ENCODE results near the gene AMN.
"Not testable (repeated sequence)": the region's sequence is repeated elsewhere in the genome, so short reads cannot be mapped to it uniquely, and the experiment has no call there.

AMN gene

DNA sequence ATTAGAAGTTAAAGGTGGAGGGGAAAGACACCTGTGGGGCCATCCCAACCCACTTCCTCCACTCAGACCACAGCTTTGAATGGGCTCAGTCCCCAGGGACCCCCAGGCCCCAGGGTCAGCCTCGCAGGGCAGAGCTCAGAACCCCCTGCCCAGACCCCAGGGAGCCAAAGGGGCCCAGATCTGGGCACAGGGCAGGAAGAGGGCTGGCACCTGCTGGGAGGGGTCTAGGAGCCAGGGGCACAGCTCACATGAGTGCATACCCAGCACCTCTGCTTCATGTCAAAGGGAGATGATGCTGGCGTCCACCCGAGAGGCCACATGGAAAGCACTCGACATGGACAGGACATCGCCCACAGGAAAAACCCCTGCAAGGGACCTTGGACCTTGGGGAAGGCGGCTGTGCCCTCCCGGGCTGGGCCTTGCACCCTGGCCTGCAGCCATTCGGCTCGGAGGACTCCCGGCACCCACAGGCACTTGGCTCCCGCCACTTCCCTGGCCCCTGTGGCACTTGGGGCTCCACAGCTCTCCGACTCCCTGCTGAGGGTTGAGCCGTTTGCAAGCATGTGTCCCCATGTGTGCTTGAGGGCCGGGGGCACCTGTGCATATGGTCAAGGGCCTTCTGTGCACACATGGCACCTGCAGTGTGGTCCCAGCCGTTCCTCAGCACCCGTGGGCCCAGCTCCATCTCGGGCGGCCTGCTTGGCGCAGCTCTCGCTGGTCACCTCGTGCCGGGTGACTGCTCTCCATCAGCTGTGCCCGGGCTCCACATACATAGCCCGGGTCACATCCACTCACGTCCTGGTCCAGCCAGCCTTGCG is 7.8 kb upstream of the AMN start:
- DNase-seq: no peak

DNA sequence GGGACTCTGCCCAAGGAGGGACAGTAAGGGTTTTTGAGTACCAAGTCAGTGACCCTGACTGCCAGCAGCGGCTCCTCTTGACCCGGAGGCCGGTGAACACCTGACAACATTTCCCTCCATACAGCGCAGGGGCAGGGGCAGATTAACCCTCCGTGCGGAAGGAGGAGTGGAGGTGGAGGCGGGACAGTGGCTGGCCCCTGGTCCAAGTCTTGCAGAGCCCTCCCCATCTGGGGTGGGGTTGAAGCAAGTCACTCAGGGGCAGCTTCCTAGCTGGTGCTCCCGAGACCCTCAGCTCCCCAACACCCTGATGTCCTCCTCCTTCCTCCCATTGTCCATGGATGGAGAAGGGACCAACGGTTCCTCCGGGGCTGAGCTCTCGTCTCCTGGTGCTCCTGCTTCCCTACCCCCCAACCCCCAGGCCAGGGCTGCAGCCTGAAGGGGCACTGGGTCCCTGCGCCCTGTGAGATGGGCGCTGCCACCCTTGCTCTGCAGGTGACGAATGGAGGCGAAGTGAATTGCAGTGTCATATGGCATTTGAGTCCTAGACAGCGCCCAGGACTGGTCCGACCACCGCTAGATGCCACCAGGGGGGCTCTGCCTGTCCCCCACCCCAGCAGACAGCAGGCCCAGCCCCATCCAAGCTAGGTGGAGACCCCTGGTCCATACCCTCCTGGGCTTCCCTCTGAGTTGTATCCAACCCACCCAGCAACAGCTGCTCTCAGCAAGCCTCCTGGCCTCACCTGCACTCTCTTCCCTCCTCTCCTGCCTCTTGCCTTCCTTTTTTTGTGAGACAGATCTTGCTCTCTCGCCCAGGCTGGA is 7.0 kb upstream of the AMN start:
- no peak for DNase-seq

DNA sequence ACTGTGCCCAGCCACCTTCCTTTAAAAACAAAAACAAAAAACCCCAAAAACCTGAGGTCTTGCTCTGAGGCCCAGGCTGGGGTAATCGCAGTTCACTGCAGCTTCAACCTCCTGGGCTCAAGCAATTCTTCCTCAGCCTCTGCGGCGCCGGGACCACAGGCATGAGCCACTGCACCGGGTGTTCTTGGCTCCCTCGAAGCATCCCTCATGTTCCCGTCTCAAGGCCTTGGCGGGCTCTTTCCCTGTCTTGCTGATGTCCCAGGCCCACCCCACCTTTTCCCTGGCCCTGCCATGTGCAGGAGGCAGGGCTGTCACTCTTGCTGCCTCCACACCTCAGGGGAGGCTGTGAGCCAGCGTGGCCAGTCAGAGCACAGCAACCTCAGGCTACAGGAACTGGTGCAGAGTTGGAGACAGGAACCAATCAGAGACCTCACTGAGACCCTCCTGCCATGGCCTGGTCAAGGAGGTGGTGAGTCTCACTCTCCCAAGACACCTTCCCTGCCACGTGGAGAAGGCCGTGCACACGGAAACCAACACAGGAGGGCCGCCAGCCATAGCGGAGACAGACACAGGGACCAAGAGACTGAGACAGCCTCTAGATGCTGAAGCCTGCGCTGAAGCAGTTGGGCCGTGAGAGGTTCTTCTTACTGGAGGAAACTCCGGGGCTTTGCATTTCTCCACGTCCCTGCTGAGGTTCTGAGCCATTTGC is 6.0 kb upstream of the AMN start:
- no peak for DNase-seq

DNA sequence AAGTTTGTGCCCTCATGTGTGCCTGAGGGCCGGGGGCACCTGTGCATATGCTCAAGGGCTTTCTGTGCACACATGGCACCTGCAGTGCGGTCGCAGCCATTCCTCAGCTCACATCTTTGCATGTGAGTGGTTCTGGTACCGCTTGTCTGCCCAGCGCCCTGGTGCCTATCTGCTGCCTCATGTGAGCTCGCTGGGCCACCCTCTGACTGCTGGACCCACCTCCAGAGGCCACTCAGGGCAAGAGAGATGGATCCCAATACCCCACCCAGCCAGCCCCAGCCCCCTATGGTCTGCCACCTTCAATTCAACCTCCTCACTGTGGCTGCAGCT is 5.4 kb upstream of the AMN start:
- DNase-seq: no peak

DNA sequence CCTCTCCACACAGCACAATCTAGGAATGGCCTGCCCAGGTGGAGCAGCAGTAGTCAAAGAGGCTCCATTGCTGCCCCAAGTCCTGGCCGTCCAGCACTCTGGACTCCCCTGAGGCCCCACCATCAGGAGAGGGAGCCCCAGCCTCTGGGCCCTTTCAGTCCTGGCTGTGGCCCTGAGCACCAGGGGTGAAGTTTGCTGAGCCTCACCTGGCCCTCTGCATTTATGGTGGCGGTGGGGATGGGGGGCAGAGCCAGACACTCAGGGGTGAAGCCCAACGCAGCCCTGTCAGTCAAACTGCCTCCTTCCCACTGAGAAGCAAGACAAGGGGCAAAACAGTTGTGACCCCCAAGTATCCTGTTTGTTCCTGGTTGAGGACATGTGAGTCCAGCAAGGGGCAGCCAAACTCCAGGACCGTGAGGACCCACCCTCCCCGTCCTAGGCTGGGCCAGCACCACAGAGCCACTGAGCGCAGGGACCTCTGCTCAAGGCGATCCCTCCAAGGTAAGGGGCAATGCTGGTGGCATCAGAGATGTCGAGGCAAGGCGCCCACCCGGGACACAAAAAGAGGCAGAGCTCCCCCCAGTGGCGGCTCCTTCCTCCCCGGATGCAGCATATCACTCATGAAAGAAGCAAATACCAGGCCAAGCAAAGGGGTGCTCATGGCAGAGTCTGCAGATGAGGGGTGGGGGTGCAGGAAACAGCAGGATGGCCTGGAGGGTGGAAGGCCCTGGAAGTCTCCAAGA is 4.8 kb upstream of the AMN start:
- DNase-seq: peak; percentile 94

DNA sequence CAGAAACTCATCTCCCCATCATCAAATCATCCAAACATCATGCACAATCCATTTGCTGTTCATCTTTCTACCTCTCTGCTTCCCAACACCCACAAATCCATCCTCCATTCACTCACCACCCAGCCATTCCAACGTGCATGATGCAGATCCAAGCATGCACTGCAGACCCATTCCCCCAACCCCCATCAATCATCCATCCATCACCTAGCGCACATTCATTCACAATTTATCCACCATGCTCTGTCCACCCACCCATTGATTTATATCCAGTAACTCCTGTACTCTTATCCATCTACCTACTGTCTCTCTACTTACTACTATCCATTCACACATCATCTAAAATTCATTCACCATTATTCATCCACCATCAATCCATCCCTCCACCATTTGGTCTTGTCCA is 4.0 kb upstream of the AMN start:
- DNase-seq: no peak

DNA sequence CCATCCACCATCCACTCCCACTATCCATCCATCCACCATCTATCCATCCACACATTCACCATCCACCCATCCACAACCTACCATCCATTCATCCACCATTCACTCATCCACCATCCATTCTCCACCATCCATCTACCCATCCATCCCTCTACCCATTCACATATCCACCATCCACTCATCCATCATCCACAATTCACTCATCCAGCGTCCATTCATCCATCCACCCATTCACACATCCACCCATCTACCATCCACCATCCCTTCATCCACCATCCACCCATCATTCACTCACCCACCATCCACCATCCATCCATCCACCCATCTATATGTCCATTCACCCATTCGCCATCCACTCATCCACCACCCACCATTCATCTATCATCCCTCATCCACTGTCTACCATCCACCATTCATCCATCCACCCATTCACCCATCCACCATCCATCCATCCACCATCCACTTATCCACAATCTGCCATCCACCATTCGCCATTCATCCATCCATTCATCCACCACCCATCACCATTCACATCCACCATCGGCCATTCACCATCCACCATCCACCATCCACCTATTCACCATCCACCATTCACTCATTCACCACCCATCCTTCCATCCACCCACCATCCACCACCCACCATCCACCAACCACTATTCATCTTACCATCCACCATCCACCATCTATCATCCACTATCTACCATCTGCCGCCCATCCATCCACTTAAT is 2.0 kb upstream of the AMN start:
- DNase-seq: no peak

DNA sequence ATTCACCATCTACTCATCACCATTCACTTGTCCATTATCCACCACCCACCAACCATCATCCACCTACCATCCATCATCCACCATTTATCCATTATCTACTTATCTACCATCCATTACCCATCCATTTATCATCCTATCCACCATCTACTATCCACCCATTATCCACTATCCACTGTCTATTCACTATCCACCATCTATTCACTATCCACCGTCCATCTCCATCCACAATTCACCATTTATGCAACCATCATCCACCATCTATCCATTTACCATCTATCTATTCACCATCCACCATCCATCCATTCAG is 1.5 kb upstream of the AMN start:
- DNase-seq: no peak

DNA sequence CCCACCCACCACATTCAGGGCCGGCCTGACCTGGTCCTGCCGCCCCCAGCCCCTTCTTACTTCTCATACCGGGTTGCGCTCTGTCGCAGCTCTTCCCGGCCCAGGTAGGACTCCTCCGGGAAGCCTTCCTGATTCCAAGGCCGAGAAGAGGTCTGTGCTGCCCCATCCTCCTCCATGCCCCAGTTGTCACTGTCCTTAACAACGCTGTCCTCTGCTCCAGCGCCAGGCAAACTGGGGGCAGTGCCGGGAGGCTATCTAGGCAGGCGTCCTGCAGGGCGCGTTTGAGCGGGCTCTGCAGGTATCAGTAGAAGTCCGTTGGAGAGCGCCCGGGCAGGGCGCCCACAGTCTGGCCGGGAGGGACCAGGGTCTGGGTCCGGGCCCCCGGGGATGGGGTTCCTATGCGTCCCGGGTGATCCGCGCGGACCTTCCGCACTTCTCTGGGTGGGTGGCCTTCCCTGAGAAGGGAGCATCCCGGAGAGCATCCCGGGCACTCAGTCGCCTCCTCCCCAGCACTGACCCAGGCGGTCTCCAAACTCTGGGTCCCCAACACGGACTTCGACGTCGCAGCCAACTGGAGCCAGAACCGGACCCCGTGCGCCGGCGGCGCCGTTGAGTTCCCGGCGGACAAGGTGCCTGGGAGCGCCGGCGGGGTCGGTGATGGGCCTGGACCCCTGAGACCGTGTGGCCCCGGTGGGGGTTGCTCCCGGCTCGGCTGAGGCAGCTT is 900 bp downstream of the AMN start:
- no peak for DNase-seq

DNA sequence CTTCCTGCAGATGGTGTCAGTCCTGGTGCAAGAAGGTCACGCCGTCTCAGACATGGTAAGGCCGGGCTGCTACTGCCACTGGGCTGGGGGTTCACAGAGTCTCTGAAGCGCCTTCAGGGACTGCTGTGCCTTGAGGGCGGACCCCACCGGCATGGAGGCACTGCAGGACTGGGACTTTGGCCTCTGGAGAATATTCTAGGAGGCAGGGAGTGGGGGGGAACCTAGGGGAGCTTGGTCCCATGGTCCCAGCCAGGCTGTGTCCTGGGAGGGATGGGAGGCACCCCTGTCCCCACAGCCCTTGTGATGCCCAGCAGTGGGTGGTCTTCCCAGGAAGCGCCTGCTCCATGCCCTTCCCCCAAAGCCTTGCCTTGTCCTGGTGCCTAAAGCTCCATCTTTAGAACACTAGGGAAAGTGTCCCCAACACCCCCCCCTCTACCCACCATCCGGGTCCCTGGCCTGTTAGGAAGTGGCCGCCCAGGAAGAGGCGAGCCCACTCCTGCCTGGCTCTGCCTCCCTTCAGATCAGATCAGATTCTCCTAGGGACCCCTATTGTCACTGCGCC is 1.5 kb downstream of the AMN start:
- DNase-seq: no peak

DNA sequence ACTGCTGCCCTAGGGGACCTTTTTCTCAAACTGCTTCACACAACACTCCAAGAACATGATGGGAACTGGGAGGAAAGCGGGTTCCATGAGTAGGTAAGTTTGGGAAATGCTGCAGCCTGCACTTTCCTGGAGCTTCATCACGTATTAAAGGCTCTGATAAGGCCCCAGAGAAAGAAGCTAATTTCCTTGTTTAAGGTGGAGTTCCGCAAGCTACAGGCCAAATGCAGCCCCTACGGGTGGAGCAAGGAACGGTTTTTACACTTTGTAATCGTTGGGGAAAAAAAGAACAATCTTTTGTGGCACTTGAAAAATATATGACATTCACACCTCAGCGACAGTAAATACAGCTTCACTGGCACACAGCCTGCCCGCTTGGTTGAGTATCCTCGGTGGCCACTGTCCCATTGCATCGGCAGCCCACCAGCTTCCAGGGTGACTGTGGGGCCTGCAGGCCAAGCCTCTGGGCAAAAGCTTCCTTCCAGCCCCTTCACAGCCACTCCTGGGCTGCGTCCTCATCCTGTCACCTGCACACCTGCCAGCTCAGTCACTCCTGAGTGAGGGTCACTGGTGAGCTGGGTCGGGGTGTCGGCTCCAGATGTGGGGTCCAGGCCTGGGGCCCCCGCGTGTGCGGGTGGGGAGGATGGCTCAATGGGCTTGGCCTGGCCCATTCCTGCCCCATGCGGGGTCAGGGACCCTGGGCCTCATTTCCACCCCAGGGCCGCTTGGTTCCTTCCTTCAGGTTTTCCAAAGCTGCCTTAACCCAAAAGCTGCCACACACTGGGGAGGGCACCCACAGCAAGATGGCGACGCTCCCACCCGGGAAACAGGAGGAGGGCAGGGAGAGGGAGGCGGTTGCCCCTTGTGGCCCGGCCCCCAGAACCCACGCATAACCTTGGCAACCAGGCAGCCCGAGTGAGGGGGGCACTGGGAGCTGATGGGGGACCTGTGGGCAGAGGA is 2.4 kb downstream of the AMN start:
- DNase-seq: no peak

DNA sequence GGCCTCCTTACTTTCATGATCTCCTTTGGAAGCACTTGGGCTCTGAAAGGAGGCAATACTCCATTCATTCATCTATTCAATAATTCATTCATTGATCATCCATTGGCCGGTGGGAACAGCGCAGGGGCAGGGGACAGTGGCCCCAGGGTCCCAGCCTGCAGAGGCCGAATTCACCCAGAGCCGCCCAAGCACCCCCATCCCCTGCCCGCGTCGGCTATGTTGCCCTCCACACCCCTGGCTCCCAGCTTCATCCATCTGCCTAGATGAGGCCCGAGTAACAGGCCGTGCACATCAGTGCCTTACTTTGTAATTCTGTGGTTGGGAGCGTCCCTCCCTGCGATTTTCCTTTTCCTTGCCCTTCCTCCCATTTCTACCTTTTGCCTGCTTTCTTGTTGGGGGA is 3.2 kb downstream of the AMN start:
- no peak for DNase-seq

DNA sequence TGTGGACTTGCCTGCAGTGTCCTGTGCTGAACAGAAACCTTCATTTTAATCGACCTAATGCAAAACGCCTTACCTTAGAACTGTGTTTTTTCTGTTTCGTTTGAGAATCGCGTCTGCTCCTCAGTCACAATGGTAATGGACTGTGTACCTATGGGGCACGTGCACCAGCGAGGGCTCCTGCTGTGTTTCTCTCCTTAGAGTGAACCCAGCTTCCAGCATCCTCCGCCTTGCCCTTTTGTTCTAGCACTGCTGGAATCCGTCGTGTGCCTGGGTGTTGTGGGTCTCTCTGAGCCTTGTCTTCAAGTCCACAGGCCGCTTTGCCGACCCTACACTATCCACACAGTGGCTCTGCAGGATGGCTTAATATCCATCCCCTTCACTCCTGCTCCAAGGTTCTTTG is 3.6 kb downstream of the AMN start:
- no peak for DNase-seq

DNA sequence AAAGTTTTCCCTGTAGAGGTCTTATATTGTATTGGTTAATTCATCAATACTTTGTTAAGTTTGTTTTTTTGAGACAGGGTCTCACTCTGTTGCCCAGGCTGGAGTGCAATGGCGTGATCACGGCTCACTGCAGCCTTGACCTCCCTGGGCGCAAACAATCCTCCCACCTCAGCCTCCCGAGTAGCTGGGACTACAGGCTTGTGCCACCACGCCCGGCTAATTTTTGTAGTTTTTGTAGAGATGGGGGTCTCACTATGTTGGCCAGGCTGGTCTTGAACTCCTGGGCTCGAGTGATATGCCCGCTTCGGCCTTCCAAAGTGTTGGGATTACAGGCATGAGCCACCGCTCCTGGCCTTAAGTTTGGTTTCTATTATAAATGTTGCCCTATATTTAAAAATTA is 4.4 kb downstream of the AMN start:
- DNase-seq: not testable (repeated sequence)

DNA sequence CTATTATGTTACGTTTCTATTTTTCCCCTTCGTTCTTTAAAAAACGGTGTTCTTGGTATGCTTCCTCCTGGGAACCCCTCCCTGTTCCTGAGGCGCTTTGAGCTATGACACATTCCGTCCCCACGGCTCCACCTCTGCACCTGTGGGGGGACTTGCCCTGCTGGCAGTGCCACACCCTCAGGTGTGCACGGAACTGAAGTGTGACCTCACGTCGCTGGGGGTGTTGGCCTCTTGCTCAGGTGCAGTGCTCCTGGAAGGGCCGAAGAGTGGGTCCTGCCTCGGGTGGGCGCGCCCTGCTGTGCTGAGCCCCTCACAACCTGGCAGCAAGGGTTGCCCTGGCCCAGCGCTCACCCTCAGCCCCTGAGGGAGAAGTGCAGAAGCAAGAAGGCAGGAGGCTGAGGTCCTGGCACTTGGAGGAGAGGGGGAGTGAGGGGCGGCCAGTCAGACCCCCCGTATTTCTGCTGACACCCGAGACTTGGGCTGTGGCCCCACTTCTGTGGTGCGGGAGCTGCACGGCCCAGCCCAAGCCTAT is 4.9 kb downstream of the AMN start:
- DNase-seq: no peak

DNA sequence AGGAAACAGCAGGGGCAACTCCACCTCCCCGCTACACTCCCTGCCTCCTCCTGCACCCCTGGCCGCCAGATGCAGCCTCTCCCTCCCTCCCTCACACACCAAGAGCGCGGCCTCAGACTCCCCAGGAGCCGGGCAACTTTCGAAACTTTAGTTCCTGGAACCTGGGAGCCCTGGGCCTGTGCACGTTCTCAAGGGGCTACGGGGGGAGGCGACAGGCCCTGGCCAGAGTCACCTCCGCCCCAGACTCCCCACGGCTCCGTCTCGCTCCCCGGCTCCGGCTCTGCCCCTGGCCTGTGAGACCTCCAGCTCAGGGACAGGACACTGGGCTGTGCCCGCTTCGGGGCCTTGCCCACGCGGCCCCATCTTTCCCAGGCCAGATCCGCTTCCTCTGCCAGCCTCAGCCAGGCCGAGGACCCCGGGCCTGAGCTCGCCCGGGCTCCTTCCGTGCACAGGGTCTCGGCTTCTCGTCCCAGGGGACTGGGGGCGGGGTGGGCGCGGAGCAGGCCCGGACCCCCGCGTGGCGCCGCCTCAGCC is 5.5 kb downstream of the AMN start:
- DNase-seq: no peak

DNA sequence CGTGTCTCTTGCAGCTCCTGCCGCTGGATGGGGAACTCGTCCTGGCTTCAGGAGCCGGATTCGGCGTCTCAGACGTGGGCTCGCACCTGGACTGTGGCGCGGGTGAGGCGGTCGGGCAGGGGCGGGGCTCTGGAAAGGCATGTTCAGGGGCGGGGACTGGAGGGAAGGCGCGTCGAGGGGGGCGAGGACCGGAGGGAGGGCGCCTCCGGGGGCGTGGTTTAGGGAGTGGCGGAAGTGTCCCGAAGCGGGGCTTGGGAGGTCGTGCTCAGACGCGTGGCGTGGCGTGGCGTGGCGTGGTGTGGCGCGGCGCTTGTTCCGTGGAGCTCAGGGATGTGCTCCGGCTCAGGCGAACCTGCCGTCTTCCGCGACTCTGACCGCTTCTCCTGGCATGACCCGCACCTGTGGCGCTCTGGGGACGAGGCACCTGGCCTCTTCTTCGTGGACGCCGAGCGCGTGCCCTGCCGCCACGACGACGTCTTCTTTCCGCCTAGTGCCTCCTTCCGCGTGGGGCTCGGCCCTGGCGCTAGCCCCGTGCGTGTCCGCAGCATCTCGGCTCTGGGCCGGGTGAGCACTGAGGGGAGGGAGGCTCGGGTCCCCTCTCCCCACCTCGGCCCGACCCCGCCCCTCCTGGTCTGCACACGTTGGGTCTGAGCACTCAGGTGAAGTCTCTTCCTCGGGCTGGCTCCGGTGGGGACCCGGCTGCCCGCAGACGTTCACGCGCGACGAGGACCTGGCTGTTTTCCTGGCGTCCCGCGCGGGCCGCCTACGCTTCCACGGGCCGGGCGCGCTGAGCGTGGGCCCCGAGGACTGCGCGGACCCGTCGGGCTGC is 6.2 kb downstream of the AMN start:
- DNase-seq: no peak

DNA sequence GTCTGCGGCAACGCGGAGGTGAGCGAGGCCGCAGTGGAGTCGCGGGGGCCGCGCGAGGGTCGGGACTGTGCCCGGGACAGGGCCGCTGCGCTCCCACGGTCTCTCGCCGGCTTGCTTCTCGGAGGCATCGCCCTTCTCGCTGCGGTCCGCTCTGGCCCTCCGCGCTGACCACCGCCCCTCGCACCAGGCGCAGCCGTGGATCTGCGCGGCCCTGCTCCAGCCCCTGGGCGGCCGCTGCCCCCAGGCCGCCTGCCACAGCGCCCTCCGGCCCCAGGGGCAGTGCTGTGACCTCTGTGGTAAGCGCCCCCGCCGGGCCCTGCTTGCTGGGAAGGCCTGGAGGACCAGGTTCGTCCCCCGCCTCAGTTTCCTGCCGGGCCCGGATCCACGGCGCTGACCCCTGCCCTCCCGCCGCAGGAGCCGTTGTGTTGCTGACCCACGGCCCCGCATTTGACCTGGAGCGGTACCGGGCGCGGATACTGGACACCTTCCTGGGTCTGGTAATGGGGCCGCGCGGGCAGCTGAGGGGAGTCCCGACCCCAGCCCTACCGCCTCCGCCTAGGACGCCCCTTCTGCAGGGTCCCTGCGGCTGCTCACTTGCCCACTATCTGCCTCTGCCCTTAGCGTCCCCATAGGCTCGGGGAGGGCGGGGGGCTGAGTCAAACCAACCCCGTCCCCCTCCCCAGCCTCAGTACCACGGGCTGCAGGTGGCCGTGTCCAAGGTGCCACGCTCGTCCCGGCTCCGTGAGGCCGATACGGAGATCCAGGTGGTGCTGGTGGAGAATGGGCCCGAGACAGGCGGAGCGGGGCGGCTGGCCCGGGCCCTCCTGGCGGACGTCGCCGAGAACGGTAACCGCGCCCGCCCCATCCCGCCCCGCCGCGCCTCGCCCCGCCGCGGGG is 7.0 kb downstream of the AMN start:
- no peak for DNase-seq
